ENCODE data around the gene HOXC6.

Gene HOXC6

GRCh38 chr12:54028314-54029201 lies at the start of gene HOXC6:
Gene HOXC6 (plus strand): TSS chr12:54028440. CDS start chr12:54028522, 82 bp downstream.
- no peak for DNase-seq

GRCh38 chr12:53978477-53979356 lies 49.5 kb upstream of the HOXC6 start:
- no peak for DNase-seq

- DNase-seq, result no peak
Measured at GRCh38 chr12:53980104-53980801, 48.0 kb upstream of the HOXC6 start.

- no peak for DNase-seq
Measured at GRCh38 chr12:53980802-53981496, 47.3 kb upstream of the HOXC6 start.

GRCh38 chr12:53981634-53982565 lies 46.3 kb upstream of the HOXC6 start:
- no peak for DNase-seq

- DNase-seq, result no peak
Measured at GRCh38 chr12:53982648-53983567, 45.3 kb upstream of the HOXC6 start.

- DNase-seq, result no peak
Measured at GRCh38 chr12:53983568-53983949, 44.7 kb upstream of the HOXC6 start.

GRCh38 chr12:53983950-53984572 lies 44.2 kb upstream of the HOXC6 start:
- no peak for DNase-seq

GRCh38 chr12:53984901-53985691 lies 43.1 kb upstream of the HOXC6 start, which contains the start of gene HOXC10:
Gene HOXC10 (plus strand): TSS chr12:53985146. CDS start chr12:53985260, 114 bp downstream.
- peak; percentile 2 for DNase-seq

- no peak for DNase-seq
Measured at GRCh38 chr12:53985692-53985993, 42.6 kb upstream of the HOXC6 start.

- no peak for DNase-seq
Measured at GRCh38 chr12:53985994-53986685, 42.1 kb upstream of the HOXC6 start.

GRCh38 chr12:53986686-53987483 lies 41.4 kb upstream of the HOXC6 start:
- no peak for DNase-seq

GRCh38 chr12:53987787-53988230 lies 40.4 kb upstream of the HOXC6 start:
- no peak for DNase-seq

GRCh38 chr12:53988541-53989226 lies 39.6 kb upstream of the HOXC6 start:
- no peak for DNase-seq

- peak; percentile 13 for DNase-seq
Measured at GRCh38 chr12:53989227-53990113, 38.8 kb upstream of the HOXC6 start.
